Ishikawa (cell line): ENCODE results near the gene D2HGDH.

ENCODE experiments used
- EP300 ChIP-seq: IDR thresholded peaks from 2 replicates; pipeline ENCODE4 v1.6.1; 2012; ENCODE audit warnings: borderline replicate concordance
- FOXM1 ChIP-seq: IDR thresholded peaks from 2 replicates; pipeline ENCODE4 v1.6.1; 2012; ENCODE audit warnings: low read depth, borderline replicate concordance
- TCF12 ChIP-seq: IDR thresholded peaks from 2 replicates; pipeline ENCODE4 v1.6.1; 2012; ENCODE audit warnings: low read depth
- TEAD4 ChIP-seq: IDR thresholded peaks from 2 replicates; pipeline ENCODE4 v1.6.1; 2012
- TF ChIP-seq, protein P1 (sequence below): IDR thresholded peaks from 2 replicates; pipeline ENCODE4 v1.6.1; 2012

DNA sequence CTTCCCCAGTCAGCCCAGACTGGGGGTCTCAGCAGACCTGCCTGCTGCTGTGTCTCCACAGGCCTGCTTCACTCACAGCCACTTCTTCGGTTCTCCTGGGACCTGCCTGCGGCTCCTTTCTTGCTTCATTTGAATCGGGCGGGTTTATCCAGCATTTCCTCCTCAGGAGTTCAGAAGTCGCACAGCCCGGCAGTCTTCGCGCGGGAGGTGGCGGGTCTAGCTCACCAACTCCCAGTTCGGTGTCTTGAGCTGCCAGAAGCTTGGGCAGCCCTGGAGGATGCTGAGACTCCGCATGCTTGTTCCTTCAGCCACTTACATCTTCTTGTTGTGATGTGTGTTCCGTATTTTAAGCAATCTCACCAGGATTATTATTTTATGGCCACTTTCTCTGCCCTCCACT is 10.8 kb downstream of the D2HGDH start:
- TF ChIP-seq, protein P1, sequence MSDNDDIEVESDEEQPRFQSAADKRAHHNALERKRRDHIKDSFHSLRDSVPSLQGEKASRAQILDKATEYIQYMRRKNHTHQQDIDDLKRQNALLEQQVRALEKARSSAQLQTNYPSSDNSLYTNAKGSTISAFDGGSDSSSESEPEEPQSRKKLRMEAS: no peak
- no peak for TF ChIP-seq TCF12
- no peak for TF ChIP-seq FOXM1
- TF ChIP-seq TEAD4: no peak
- TF ChIP-seq EP300: no peak
